GM12892 (cell line): ENCODE measurements around the gene ZNF580.

Experiments used
- POLR2A ChIP-seq: IDR thresholded peaks from 2 replicates; pipeline ENCODE4 v1.6.1; 2011; ENCODE audit warnings: low read depth, low read length, control low read depth
- POLR2AphosphoS5 ChIP-seq: IDR thresholded peaks from 2 replicates; pipeline ENCODE4 v1.6.1; 2011; ENCODE audit warnings: low read depth, low read length, control low read depth
- TAF1 ChIP-seq: IDR thresholded peaks from 2 replicates; pipeline ENCODE4 v1.6.1; 2011; ENCODE audit warnings: low read depth, mild to moderate bottlenecking, control low read depth, low read length, borderline replicate concordance

DNA sequence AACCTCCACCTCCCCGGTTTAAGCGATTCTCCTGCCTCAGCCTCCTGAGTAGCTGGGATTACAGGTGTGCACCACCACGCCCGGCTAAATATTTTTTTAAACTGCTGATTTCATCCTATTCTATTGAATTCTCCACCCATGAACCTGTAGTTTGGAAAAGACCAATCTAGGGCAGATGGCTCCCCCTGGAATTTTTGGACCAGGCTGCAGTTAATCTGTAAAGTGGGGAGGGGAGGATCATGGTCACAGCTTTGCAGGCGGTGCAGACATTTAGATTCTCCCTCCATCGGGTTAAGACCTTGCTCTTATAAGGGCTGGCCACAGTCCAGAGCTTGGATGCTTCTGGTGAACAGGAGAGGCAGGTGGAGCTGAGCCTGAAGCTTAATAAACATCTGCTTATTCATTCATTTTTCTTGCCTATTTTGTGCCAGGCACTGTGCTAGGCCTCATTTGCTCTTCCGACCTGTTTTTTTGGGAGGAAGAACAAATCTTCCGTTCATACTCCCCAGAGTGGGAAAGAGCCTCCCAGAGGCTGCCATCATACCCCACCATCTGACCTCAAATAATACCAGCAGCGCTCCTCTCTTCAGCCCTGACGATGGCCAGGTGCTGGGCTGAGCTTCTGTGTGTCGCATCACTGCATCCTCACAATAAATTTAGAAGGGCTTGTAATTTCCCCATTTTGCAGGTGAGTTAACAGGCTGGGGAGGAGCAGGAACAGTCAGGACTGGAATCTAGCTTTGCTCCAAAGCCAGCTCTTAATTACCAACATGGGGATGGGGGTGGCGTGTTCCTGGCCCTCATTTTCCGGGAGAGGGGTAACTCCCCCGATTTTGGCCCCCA, 6.3 kb downstream of the ZNF580 start:
- no peak for TF ChIP-seq POLR2A
- no peak for TF ChIP-seq POLR2AphosphoS5
- TF ChIP-seq TAF1, result no peak
